ENCODE results near the gene LHFPL3. TPM values are rescaled to one million over a fixed set of nuclear protein-coding genes. Genes with fewer than 3 reads are reported as not detected.

LHFPL3 gene
- total and polyA plus RNA-seq, 9 of the 15 experiments (the other 6 are each of a cell fraction or from before 2014, with no cell fraction given): 0.21 to 0.52 TPM; not detected in 7

DNA sequence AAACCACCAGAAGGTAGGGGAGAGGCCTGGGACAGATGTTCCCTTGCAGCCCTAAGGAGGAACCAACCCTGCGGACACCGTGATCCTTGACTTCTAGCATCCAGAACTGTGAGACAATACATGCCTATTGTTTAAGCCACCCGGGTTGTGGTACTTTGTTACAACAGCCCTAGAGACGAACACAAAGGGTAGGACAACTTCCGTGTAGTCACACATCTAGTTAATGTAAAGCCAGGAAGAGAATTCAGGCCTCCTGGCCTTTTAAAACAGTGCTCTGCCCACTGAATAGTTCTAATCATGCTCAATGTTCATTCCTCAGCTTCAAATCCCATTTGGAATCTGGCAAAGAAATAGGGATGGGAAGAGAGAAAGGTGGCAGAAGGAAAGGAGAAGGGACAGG lies 445.4 kb downstream of the LHFPL3 start:
- Histone ChIP-seq H3K9me1 (ENCODE audit: control insufficient read depth, insufficient read depth, low read length) (no peaks in the 10 kb centered on the region), H4K20me1 (replicated peaks; ENCODE audit: control insufficient read depth, insufficient read depth, low read length) (no peaks in the 10 kb centered on the region), H3K9me3 (replicated peaks; ENCODE audit: control insufficient read depth, insufficient read depth, low read depth, low read length) (no peaks in the 10 kb centered on the region), H3K4me3 (no peak overlapping the region), H3K9ac (ENCODE audit: insufficient read depth in 1 of 2, low read depth in 2 of 2, low read length in 2 of 2) (no peak overlapping the region), H3K4me2 (ENCODE audit: insufficient read depth, low read length) (no peak overlapping the region), H3K27ac (ENCODE audit: extremely low read depth, low read depth, low read length) (no peak overlapping the region), H3K36me3 (ENCODE audit: control insufficient read depth, insufficient read depth, low read length) (no peaks in the 10 kb centered on the region), H2AFZ (ENCODE audit: low read depth, low read length) (no peak overlapping the region), H3K27me3 (ENCODE audit: control insufficient read depth in 2 of 2, insufficient read depth in 2 of 2, low read length in 2 of 2) (peaks cover 0 to 13% of the 10 kb centered on the region in 2 experiments; a peak in 1 of 5 replicates), H3K79me2 (ENCODE audit: control insufficient read depth, insufficient read depth, low read length) (no peaks in the 10 kb centered on the region), H3K4me1 (replicated peaks in 1 of 2; ENCODE audit: control insufficient read depth in 2 of 2, insufficient read depth in 2 of 2, low read length in 2 of 2) (no peaks in the 10 kb centered on the region)
- CTCF ChIA-PET (ENCODE audit: low intra/inter-chr PET ratio): no interaction called here
- BruUV-seq (replicated peaks): no TSS peak
- no peak for ATAC-seq
- 1% methylated on average over 5 of the region's 5 CpGs for WGBS (ENCODE audit: insufficient coverage, low coverage, missing lambda C conversion rate)
- in situ Hi-C loops (cut with MboI) (no loop called here), intact Hi-C loops (cut with micrococcal nuclease) (no loop called here)
- no peak for TF ChIP-seq KDM2B (CRISPR knock-in tag; IDR thresholded peaks at IDR 0.05)
- TF ChIP-seq POLR2B (IDR thresholded peaks at IDR 0.05; ENCODE audit: low read depth, partially characterized antibody): no peak
- TF ChIP-seq SRSF3 (IDR thresholded peaks at IDR 0.05; ENCODE audit: insufficient read depth, low read length): no peak
- TF ChIP-seq, protein P1, sequence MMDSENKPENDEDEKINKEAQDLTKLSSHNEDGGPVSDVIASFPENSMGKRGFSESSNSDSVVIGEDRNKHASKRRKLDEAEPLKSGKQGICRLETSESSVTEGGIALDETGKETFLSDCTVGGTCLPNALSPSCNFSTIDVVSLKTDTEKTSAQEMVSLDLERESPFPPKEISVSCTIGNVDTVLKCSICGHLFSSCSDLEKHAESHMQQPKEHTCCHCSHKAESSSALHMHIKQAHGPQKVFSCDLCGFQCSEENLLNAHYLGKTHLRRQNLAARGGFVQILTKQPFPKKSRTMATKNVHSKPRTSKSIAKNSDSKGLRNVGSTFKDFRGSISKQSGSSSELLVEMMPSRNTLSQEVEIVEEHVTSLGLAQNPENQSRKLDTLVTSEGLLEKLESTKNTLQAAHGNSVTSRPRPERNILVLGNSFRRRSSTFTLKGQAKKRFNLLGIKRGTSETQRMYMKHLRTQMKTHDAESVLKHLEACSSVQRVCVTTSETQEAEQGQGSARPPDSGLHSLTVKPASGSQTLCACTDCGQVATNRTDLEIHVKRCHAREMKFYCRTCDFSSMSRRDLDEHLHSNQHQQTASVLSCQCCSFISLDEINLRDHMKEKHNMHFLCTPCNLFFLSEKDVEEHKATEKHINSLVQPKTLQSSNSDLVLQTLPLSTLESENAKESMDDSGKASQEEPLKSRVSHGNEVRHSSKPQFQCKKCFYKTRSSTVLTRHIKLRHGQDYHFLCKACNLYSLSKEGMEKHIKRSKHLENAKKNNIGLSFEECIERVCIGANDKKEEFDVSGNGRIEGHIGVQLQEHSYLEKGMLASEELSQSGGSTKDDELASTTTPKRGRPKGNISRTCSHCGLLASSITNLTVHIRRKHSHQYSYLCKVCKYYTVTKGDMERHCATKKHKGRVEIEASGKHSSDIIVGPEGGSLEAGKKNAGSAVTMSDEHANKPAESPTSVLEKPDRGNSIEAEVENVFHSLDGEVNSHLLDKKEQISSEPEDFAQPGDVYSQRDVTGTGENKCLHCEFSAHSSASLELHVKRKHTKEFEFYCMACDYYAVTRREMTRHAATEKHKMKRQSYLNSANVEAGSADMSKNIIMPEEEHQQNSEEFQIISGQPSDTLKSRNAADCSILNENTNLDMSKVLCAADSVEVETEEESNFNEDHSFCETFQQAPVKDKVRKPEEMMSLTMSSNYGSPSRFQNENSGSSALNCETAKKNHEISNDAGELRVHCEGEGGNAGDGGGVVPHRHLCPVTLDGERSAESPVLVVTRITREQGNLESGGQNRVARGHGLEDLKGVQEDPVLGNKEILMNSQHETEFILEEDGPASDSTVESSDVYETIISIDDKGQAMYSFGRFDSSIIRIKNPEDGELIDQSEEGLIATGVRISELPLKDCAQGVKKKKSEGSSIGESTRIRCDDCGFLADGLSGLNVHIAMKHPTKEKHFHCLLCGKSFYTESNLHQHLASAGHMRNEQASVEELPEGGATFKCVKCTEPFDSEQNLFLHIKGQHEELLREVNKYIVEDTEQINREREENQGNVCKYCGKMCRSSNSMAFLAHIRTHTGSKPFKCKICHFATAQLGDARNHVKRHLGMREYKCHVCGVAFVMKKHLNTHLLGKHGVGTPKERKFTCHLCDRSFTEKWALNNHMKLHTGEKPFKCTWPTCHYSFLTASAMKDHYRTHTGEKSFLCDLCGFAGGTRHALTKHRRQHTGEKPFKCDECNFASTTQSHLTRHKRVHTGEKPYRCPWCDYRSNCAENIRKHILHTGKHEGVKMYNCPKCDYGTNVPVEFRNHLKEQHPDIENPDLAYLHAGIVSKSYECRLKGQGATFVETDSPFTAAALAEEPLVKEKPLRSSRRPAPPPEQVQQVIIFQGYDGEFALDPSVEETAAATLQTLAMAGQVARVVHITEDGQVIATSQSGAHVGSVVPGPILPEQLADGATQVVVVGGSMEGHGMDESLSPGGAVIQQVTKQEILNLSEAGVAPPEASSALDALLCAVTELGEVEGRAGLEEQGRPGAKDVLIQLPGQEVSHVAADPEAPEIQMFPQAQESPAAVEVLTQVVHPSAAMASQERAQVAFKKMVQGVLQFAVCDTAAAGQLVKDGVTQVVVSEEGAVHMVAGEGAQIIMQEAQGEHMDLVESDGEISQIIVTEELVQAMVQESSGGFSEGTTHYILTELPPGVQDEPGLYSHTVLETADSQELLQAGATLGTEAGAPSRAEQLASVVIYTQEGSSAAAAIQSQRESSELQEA (IDR thresholded peaks at IDR 0.05; ENCODE audit: low read depth): no peak
- TF ChIP-seq, protein P2, sequence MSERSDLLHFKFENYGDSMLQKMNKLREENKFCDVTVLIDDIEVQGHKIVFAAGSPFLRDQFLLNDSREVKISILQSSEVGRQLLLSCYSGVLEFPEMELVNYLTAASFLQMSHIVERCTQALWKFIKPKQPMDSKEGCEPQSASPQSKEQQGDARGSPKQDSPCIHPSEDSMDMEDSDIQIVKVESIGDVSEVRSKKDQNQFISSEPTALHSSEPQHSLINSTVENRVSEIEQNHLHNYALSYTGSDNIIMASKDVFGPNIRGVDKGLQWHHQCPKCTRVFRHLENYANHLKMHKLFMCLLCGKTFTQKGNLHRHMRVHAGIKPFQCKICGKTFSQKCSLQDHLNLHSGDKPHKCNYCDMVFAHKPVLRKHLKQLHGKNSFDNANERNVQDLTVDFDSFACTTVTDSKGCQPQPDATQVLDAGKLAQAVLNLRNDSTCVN (CRISPR knock-in tag; IDR thresholded peaks at IDR 0.05): no peak
- TF ChIP-seq MYNN (IDR thresholded peaks at IDR 0.05): no peak
- no peak for TF ChIP-seq MYNN (CRISPR knock-in tag; IDR thresholded peaks at IDR 0.05)
- TF ChIP-seq CREB1 (IDR thresholded peaks at IDR 0.05): no peak
- TF ChIP-seq CREB1 (CRISPR knock-in tag; IDR thresholded peaks at IDR 0.05): no peak
- FAIRE-seq: no peak
- POLR2A ChIA-PET: interaction anchor here (1.5 kb wide), 1 partner anchor 10 kb away, joined by 3 read pairs; no protein-coding TSS in a partner anchor
- DNase-seq (ENCODE audit: extremely low read depth in 1 of 4, low spot score in 3 of 4): no peak

Measured in K562 (cell line).